Gastrocnemius medialis (tissue), 4 donors: ENCODE results near the gene GNL2.

Experiments used
- POLR2A ChIP-seq, 2 donors: fragments of 450-650 bp; IDR thresholded peaks; one replicate each; pipeline ENCODE4 v1.6.1; 2017; ENCODE audit warnings: antibody characterized with exemption in 2 of 2, mild to moderate bottlenecking in 2 of 2, moderate library complexity in 2 of 2
- TF ChIP-seq, protein P1 (sequence below), 5 experiments: fragments of 450-650 bp in 3 of 5; fragments of 200-600 bp in 2 of 5; sonication (generic) in 2 of 5; IDR thresholded peaks in 4 of 5; conservative IDR thresholded peaks in 1 of 5; 1 replicate in 4 of 5; 2 replicates in 1 of 5; pipeline ENCODE4 v1.5.1; 2016 to 2019; ENCODE audit warnings: antibody characterized with exemption in 5 of 5, mild to moderate bottlenecking in 3 of 5, moderate library complexity in 3 of 5

DNA sequence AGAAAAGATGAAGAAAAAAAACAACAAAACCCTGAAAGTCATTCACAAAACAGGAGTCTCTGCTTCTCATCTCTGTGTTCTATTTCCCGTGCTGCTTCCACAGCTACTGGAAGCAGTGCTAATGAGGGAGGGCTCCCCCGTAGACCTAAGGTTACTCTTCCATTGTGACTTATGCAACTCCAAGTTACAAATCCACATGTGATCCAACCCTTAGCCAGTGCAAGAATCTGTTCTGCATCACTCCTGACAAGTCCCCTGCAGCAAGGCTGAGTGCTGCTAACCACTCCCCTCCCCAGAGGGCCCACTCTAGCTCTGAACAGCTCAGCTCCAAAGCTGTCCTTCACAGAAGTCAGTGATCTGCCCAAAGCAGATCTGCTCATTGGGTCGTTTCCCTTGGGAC, 28.7 kb downstream of the GNL2 start:
- TF ChIP-seq, protein P1, sequence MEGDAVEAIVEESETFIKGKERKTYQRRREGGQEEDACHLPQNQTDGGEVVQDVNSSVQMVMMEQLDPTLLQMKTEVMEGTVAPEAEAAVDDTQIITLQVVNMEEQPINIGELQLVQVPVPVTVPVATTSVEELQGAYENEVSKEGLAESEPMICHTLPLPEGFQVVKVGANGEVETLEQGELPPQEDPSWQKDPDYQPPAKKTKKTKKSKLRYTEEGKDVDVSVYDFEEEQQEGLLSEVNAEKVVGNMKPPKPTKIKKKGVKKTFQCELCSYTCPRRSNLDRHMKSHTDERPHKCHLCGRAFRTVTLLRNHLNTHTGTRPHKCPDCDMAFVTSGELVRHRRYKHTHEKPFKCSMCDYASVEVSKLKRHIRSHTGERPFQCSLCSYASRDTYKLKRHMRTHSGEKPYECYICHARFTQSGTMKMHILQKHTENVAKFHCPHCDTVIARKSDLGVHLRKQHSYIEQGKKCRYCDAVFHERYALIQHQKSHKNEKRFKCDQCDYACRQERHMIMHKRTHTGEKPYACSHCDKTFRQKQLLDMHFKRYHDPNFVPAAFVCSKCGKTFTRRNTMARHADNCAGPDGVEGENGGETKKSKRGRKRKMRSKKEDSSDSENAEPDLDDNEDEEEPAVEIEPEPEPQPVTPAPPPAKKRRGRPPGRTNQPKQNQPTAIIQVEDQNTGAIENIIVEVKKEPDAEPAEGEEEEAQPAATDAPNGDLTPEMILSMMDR (IDR thresholded peaks at IDR 0.05 in 4 of 5, conservative IDR thresholded peaks at IDR 0.05 in 1 of 5) = no peak
- TF ChIP-seq POLR2A (IDR thresholded peaks at IDR 0.05) = no peak
